IMR-90 (cell line): ENCODE data around the gene RNF223. TPM values are rescaled to one million over a fixed set of nuclear protein-coding genes. Genes with fewer than 3 reads are reported as not detected.

Experiments
- ATAC-seq: fragments of 200-7000 bp; cut with Tn5 transposase; 2 replicates; pipeline ENCODE4 v1.9.1; 2020; ENCODE audit warnings: low read depth, mild to moderate bottlenecking, moderate library complexity
- BruUV-seq: library from RNA; stranded (reverse); fragments of 400-500 nt; replicated peaks from 2 replicates; lab custom pipeline; 2021; lab: Mats Ljungman, UMichigan
- CTCF ChIA-PET: fragments of 300-600 bp; formaldehyde crosslinking; extraction: SDS; loops from one replicate; lab custom pipeline; 2021; ENCODE audit warnings: antibody characterized with exemption; lab: Yijun Ruan, JAX
- POLR2A ChIA-PET: fragments of 300-600 bp; sonication (Branson Sonifier 250); formaldehyde crosslinking; loops from one replicate; lab custom pipeline; 2022; ENCODE audit warnings: antibody characterized with exemption; ENCODE audit not compliant: unreplicated experiment; lab: Charles Lee
- DNase-seq: peaks from one replicate; pipeline ENCODE4 v3.0.0; 2013
- H2AFZ ChIP-seq: replicated peaks from 2 replicates; pipeline ENCODE3; 2013; ENCODE audit warnings: low read length, mild to moderate bottlenecking; ENCODE audit not compliant: poor library complexity
- H2AK5ac ChIP-seq: 2 replicates; pipeline ENCODE4 v1.6.1; 2013; ENCODE audit warnings: low read depth, low read length, inconsistent platforms
- H2AK9ac ChIP-seq: replicated peaks from 2 replicates; pipeline ENCODE3; 2013; ENCODE audit warnings: mild to moderate bottlenecking, low read depth, low read length, moderate library complexity; ENCODE audit not compliant: poor library complexity
- H2BK120ac ChIP-seq: 2 replicates; pipeline ENCODE4 v1.6.1; 2013; ENCODE audit warnings: low read depth, low read length, inconsistent platforms
- H2BK15ac ChIP-seq: 3 replicates; pipeline ENCODE4 v1.6.1; 2013; ENCODE audit warnings: low read depth, low read length, inconsistent platforms
- H2BK20ac ChIP-seq: 2 replicates; pipeline ENCODE4 v1.6.1; 2013; ENCODE audit warnings: low read depth, mild to moderate bottlenecking, inconsistent platforms, low read length, moderate library complexity
- H2BK5ac ChIP-seq: 2 replicates; pipeline ENCODE4 v1.6.1; 2013; ENCODE audit warnings: mild to moderate bottlenecking, low read depth, low read length, inconsistent platforms; ENCODE audit not compliant: poor library complexity, severe bottlenecking
- H3K14ac ChIP-seq: replicated peaks from 2 replicates; pipeline ENCODE4 v1.6.1; 2013; ENCODE audit warnings: low read depth, low read length, inconsistent platforms
- H3K18ac ChIP-seq: 2 replicates; pipeline ENCODE4 v1.6.1; 2013; ENCODE audit warnings: low read depth, low read length, control low read depth
- H3K23ac ChIP-seq: 2 replicates; pipeline ENCODE4 v1.6.1; 2013; ENCODE audit warnings: low read depth, low read length, inconsistent platforms
- H3K27ac ChIP-seq: 2 replicates; pipeline ENCODE4 v1.5.1; 2013; ENCODE audit warnings: mild to moderate bottlenecking, control low read depth, low read length; ENCODE audit not compliant: insufficient read depth
- H3K27me3 ChIP-seq: 2 replicates; pipeline ENCODE4 v1.6.1; 2013; ENCODE audit warnings: low read length; ENCODE audit not compliant: control insufficient read depth, insufficient read depth
- H3K36me3 ChIP-seq: 2 replicates; pipeline ENCODE4 v1.6.1; 2013; ENCODE audit warnings: low read length, mixed read lengths; ENCODE audit not compliant: control insufficient read depth, insufficient read depth
- H3K4ac ChIP-seq: 2 replicates; pipeline ENCODE4 v1.6.1; 2013; ENCODE audit warnings: low read depth, low read length, inconsistent platforms
- H3K4me1 ChIP-seq: 2 replicates; pipeline ENCODE4 v1.6.1; 2013; ENCODE audit warnings: low read length, mixed read lengths; ENCODE audit not compliant: control insufficient read depth, insufficient read depth
- H3K4me2 ChIP-seq: 2 replicates; pipeline ENCODE4 v1.6.1; 2013; ENCODE audit warnings: low read depth, mild to moderate bottlenecking, control low read depth, low read length, moderate library complexity
- H3K4me3 ChIP-seq: 2 replicates; pipeline ENCODE4 v1.5.1; 2013; ENCODE audit warnings: low read depth, mild to moderate bottlenecking, control low read depth, low read length, moderate library complexity; ENCODE audit not compliant: insufficient read depth
- H3K56ac ChIP-seq: 2 replicates; pipeline ENCODE4 v1.6.1; 2013; ENCODE audit warnings: low read length, inconsistent platforms; ENCODE audit not compliant: insufficient read depth; ENCODE audit errors: extremely low read depth
- H3K79me1 ChIP-seq, 2 experiments: 2 replicates each; pipeline ENCODE4 v1.6.1; 2013; ENCODE audit warnings: low read length in 2 of 2, inconsistent platforms in 1 of 2, low read depth in 1 of 2
- H3K9ac ChIP-seq: 2 replicates; pipeline ENCODE4 v1.6.1; 2013; ENCODE audit warnings: low read depth, low read length, control low read depth
- H3K9me1 ChIP-seq: 2 replicates; pipeline ENCODE4 v1.6.1; 2013; ENCODE audit warnings: low read length, inconsistent platforms; ENCODE audit not compliant: insufficient read depth
- H3K9me3 ChIP-seq: 2 replicates; pipeline ENCODE4 v1.6.1; 2013; ENCODE audit warnings: low read length; ENCODE audit not compliant: control insufficient read depth, insufficient read depth
- H4K20me1 ChIP-seq: 2 replicates; pipeline ENCODE4 v1.6.1; 2013; ENCODE audit warnings: low read length, inconsistent platforms; ENCODE audit not compliant: insufficient read depth
- H4K5ac ChIP-seq: 2 replicates; pipeline ENCODE4 v1.6.1; 2013; ENCODE audit warnings: mild to moderate bottlenecking, low read depth, low read length, control low read depth
- H4K8ac ChIP-seq, 2 experiments: 2 replicates each; pipeline ENCODE4 v1.6.1; 2013; ENCODE audit warnings: low read depth in 2 of 2, low read length in 2 of 2, control low read depth in 1 of 2, inconsistent platforms in 1 of 2
- H4K91ac ChIP-seq: 2 replicates; pipeline ENCODE4 v1.6.1; 2013; ENCODE audit warnings: low read depth, low read length, inconsistent platforms; ENCODE audit not compliant: insufficient read depth
- BHLHE40 ChIP-seq: fragments of 150-350 bp; IDR thresholded peaks from 2 replicates; pipeline ENCODE4 v1.6.1; 2016; ENCODE audit warnings: mild to moderate bottlenecking, low read depth, low read length
- CHD1 ChIP-seq: IDR thresholded peaks from 2 replicates; pipeline ENCODE4 v1.6.1; 2012; ENCODE audit warnings: low read depth, low read length, improper control_type of control experiment
- CTCF ChIP-seq: conservative IDR thresholded peaks from 2 replicates; pipeline ENCODE4 v1.5.1; 2012; ENCODE audit warnings: mild to moderate bottlenecking, low read depth, low read length, improper control_type of control experiment
- MAZ ChIP-seq: IDR thresholded peaks from 2 replicates; pipeline ENCODE4 v1.6.1; 2012; ENCODE audit warnings: low read depth, mild to moderate bottlenecking, low read length, improper control_type of control experiment, moderate library complexity, borderline replicate concordance
- SMC3 ChIP-seq: fragments of 150-350 bp; IDR thresholded peaks from 2 replicates; pipeline ENCODE4 v1.6.1; 2016; ENCODE audit warnings: low read depth, mild to moderate bottlenecking, antibody characterized with exemption, low read length, moderate library complexity
- WGBS, 2 experiments: methylation state at CpG; one replicate each; pipeline versions ENCODE4 v1.1.5 to v1.1.7; 2013; ENCODE audit warnings: missing lambda C conversion rate in 2 of 2; ENCODE audit not compliant: insufficient read length in 1 of 2; ENCODE audit errors: extremely low coverage in 2 of 2; 5-methylcytosine and 5-hydroxymethylcytosine counted together
- dilution Hi-C: fragments of 300-500 bp; cut with HindIII; formaldehyde crosslinking; loops from one replicate; pipeline ENCODE4 v1.14.3; 2018; ENCODE audit warnings: low sequenced_read_pairs; ENCODE audit not compliant: unreplicated experiment
- in situ Hi-C: fragments of 300-500 bp; cut with MboI; formaldehyde crosslinking; loops from 3 replicates; pipeline ENCODE4 v1.14.3; 2019; ENCODE audit warnings: low sequenced_read_pairs, inconsistent platforms, mixed read lengths
- intact Hi-C: fragments of 100-400 bp; cut with micrococcal nuclease; formaldehyde crosslinking; loops from 2 replicates; pipeline ENCODE4 v1.10.0; 2022
- polyA plus RNA-seq, 3 experiments: library from polyadenylated mRNA; depleted of rRNA; stranded (reverse); fragments of >200 nt; gene quantifications; 2 replicates each; pipeline ENCODE4 v1.2.3, GENCODE V29; 2012; ENCODE audit warnings: low replicate concordance in 1 of 3
- total RNA-seq: library from RNA; depleted of rRNA; stranded (reverse); fragments of >200 nt; gene quantifications from 2 replicates; pipeline ENCODE4 v1.2.3, GENCODE V29; 2012
- TF ChIP-seq, protein P1 (sequence below): fragments of 150-350 bp; IDR thresholded peaks from 2 replicates; pipeline ENCODE4 v1.6.1; 2016; ENCODE audit warnings: low read depth, mild to moderate bottlenecking, low read length, moderate library complexity, borderline replicate concordance

Gene RNF223
- total and polyA plus RNA-seq, 2 of the 4 experiments (the other 2 are of a cell fraction) = not detected

DNA sequence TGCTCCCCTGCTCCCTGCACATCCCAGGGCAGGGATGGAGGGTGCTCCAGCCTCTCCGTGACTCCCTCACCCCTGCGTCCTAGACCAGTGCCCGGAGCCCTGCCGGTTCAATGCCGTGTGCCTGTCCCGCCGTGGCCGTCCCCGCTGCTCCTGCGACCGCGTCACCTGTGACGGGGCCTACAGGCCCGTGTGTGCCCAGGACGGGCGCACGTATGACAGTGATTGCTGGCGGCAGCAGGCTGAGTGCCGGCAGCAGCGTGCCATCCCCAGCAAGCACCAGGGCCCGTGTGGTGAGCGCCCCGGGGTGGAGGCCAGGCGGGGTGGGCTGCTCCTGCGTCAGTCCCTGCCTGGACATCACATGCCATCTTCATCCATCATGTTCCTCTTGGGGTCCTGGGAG is 32.2 kb downstream of the RNF223 start:
- Histone ChIP-seq H3K4ac (no peak overlapping the region), H2BK20ac (no peak overlapping the region), H3K18ac (no peak overlapping the region), H3K23ac (no peak overlapping the region), H3K27me3 (no peaks in the 10 kb centered on the region), H4K20me1 (peaks cover 49% of the 10 kb centered on the region), H2BK120ac (no peak overlapping the region), H2AK9ac (no peak overlapping the region), H3K36me3 (peaks cover 50% of the 10 kb centered on the region), H3K9ac (no peak overlapping the region), H4K91ac (no peak overlapping the region), H3K9me3 (no peaks in the 10 kb centered on the region), H2AK5ac (no peak overlapping the region), H3K79me1 (peaks cover 7 to 31% of the 10 kb centered on the region in 2 experiments), H2BK5ac (no peak overlapping the region), H2BK15ac (no peak overlapping the region), H3K4me3 (no peak overlapping the region), H3K27ac (no peak overlapping the region), H3K56ac (no peak overlapping the region), H3K14ac (no peak overlapping the region), H3K4me1 (peaks cover 7% of the 10 kb centered on the region), H4K5ac (no peak overlapping the region), H3K9me1 (0 out of 2 replicates have a peak, but pooled peaks cover 5% of the 10 kb centered on the region), H2AFZ (no peak overlapping the region), H4K8ac (no peak overlapping the region), H3K4me2 (no peak overlapping the region)
- no TSS peak for BruUV-seq
- in situ Hi-C loops (no loop called here), intact Hi-C loops (loop anchor here (2.0 kb wide), 1 partner anchor 29 kb away; the partner anchor contains the start of gene ISG15), dilution Hi-C loops (no loop called here)
- TF ChIP-seq MAZ = no peak
- no peak for TF ChIP-seq CTCF
- no peak for TF ChIP-seq SMC3
- TF ChIP-seq, protein P1, sequence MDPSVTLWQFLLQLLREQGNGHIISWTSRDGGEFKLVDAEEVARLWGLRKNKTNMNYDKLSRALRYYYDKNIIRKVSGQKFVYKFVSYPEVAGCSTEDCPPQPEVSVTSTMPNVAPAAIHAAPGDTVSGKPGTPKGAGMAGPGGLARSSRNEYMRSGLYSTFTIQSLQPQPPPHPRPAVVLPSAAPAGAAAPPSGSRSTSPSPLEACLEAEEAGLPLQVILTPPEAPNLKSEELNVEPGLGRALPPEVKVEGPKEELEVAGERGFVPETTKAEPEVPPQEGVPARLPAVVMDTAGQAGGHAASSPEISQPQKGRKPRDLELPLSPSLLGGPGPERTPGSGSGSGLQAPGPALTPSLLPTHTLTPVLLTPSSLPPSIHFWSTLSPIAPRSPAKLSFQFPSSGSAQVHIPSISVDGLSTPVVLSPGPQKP = no peak
- no peak for TF ChIP-seq CHD1
- TF ChIP-seq BHLHE40 = no peak
- WGBS, 2 experiments = 99% methylated on average over 18 of the region's 25 CpGs; no CpG with 5 or more reads in 1 of the 2 experiments
- ChIA-PET POLR2A (no interaction called here), CTCF (no interaction called here)
- ATAC-seq = no peak
- DNase-seq = no peak
